Endothelial cell of umbilical vein (primary cell): ENCODE results near the gene AUTS2. TPM values are rescaled to one million over a fixed set of nuclear protein-coding genes. Genes with fewer than 3 reads are reported as not detected.

Experiments
- BruUV-seq: library from RNA; stranded (reverse); fragments of 400-500 nt; replicated peaks from 2 replicates; lab custom pipeline; 2021; lab: Mats Ljungman, UMichigan
- CTCF ChIA-PET: fragments of 300-600, 350-600 bp; sonication (Branson Sonifier 250); formaldehyde crosslinking; loops from one replicate; lab custom pipeline; 2021; ENCODE audit warnings: antibody characterized with exemption, inconsistent platforms; lab: Charles Lee
- POLR2A ChIA-PET: fragments of 300-600, 350-600 bp; sonication (Branson Sonifier 250); formaldehyde crosslinking; loops from one replicate; lab custom pipeline; 2021; ENCODE audit warnings: antibody characterized with exemption, inconsistent platforms; lab: Charles Lee
- DNase-seq: peaks from one replicate; pipeline ENCODE4 v3.0.0-alpha.2; 2011; ENCODE audit warnings: low read depth, low spot score
- FAIRE-seq: peaks from 2 replicates; lab custom pipeline; 2011; peaks lifted over from hg19 to GRCh38; lab: Jason Lieb, UNC
- H2AFZ ChIP-seq: 2 replicates; pipeline ENCODE4 v1.6.0; 2012; ENCODE audit warnings: low read depth, low read length, control low read depth, inconsistent platforms
- H3K27ac ChIP-seq: 2 replicates; pipeline ENCODE4 v1.5.1; 2011; ENCODE audit warnings: low read depth, mild to moderate bottlenecking, control low read depth, low read length, moderate library complexity; ENCODE audit not compliant: insufficient read depth
- H3K27me3 ChIP-seq, 2 experiments: 2 replicates each; pipeline versions ENCODE4 v1.6.0 to v1.6.1; 2011; ENCODE audit warnings: low read length in 2 of 2, mixed read lengths in 1 of 2; ENCODE audit not compliant: control insufficient read depth in 2 of 2, insufficient read depth in 2 of 2
- H3K36me3 ChIP-seq, 2 experiments: 2 replicates in 1 of 2; 3 replicates in 1 of 2; pipeline ENCODE4 v1.5.1; 2011; ENCODE audit warnings: low read length in 2 of 2, mild to moderate bottlenecking in 1 of 2, moderate library complexity in 1 of 2; ENCODE audit not compliant: control insufficient read depth in 2 of 2, insufficient read depth in 2 of 2; ENCODE audit errors: extremely low read depth in 1 of 2
- H3K4me1 ChIP-seq: 3 replicates; pipeline ENCODE4 v1.5.1; 2011; ENCODE audit warnings: mild to moderate bottlenecking, low read length; ENCODE audit not compliant: control insufficient read depth, insufficient read depth; ENCODE audit errors: extremely low read depth
- H3K4me2 ChIP-seq: 2 replicates; pipeline ENCODE4 v1.6.1; 2011; ENCODE audit warnings: low read length, control low read depth, mixed read lengths; ENCODE audit not compliant: insufficient read depth
- H3K4me3 ChIP-seq, 3 experiments: fragments of 200-600 bp in 1 of 3; sonication (generic), shearing (Covaris generic) in 1 of 3; replicated peaks in 1 of 3; 2 replicates each; pipeline ENCODE4 v1.5.1; 2011 to 2016; ENCODE audit warnings: control low read depth in 3 of 3, low read length in 3 of 3, mild to moderate bottlenecking in 2 of 3, inconsistent platforms in 1 of 3, low read depth in 1 of 3, moderate library complexity in 1 of 3; ENCODE audit not compliant: insufficient read depth in 1 of 3
- H3K79me2 ChIP-seq: 2 replicates; pipeline ENCODE4 v1.6.0; 2012; ENCODE audit warnings: low read length, inconsistent platforms; ENCODE audit not compliant: control insufficient read depth, insufficient read depth
- H3K9ac ChIP-seq: replicated peaks from 2 replicates; pipeline ENCODE3; 2011; ENCODE audit warnings: low read length, control low read depth; ENCODE audit not compliant: insufficient read depth; ENCODE audit errors: extremely low read depth
- H3K9me1 ChIP-seq: replicated peaks from 3 replicates; pipeline ENCODE4 v1.6.0; 2011; ENCODE audit warnings: mild to moderate bottlenecking, low read length; ENCODE audit not compliant: control insufficient read depth, insufficient read depth; ENCODE audit errors: extremely low read depth
- H3K9me3 ChIP-seq: replicated peaks from 2 replicates; pipeline ENCODE4 v1.5.1; 2012; ENCODE audit warnings: low read length, inconsistent platforms; ENCODE audit not compliant: control insufficient read depth, insufficient read depth
- H4K20me1 ChIP-seq: replicated peaks from 2 replicates; pipeline ENCODE3; 2011; ENCODE audit warnings: mild to moderate bottlenecking, low read length; ENCODE audit not compliant: control insufficient read depth, insufficient read depth; ENCODE audit errors: extremely low read depth
- EZH2 ChIP-seq: IDR thresholded peaks from 2 replicates; pipeline ENCODE4 v1.6.1; 2012; ENCODE audit warnings: borderline replicate concordance, low read depth, mild to moderate bottlenecking, moderate library complexity, low read length, inconsistent platforms; ENCODE audit not compliant: severe bottlenecking
- FOS ChIP-seq: IDR thresholded peaks from 2 replicates; pipeline ENCODE4 v1.6.1; 2011; ENCODE audit warnings: mild to moderate bottlenecking, low read length, moderate library complexity, borderline replicate concordance; ENCODE audit not compliant: insufficient read depth
- GATA2 ChIP-seq: IDR thresholded peaks from 2 replicates; pipeline ENCODE4 v1.7.0; 2011; ENCODE audit warnings: low read depth, mild to moderate bottlenecking, moderate library complexity, mixed read lengths, low read length; ENCODE audit not compliant: insufficient read length, insufficient read depth
- JUN ChIP-seq: IDR thresholded peaks from 2 replicates; pipeline ENCODE4 v1.6.1; 2011; ENCODE audit warnings: borderline replicate concordance, low read depth; ENCODE audit not compliant: insufficient read length, insufficient read depth
- MYC ChIP-seq: IDR thresholded peaks from one replicate; pipeline ENCODE4 v1.6.1; 2011; ENCODE audit warnings: mild to moderate bottlenecking, low read depth, low read length
- POLR2A ChIP-seq: IDR thresholded peaks from 2 replicates; pipeline ENCODE4 v1.6.1; 2012; ENCODE audit warnings: low read depth, mild to moderate bottlenecking, control low read depth, low read length
- POLR2AphosphoS5 ChIP-seq: IDR thresholded peaks from 2 replicates; pipeline ENCODE4 v1.6.1; 2012; ENCODE audit warnings: low read depth, mild to moderate bottlenecking, control low read depth, low read length, moderate library complexity; ENCODE audit not compliant: insufficient read depth
- dilution Hi-C: fragments of 300-500 bp; cut with MboI; formaldehyde crosslinking; loops from one replicate; pipeline ENCODE4 v1.15.0; 2019; ENCODE audit warnings: low sequenced_read_pairs; ENCODE audit not compliant: extremely low pct_ligation_motif_present
- intact Hi-C: fragments of 100-400 bp; cut with micrococcal nuclease; formaldehyde crosslinking; loops from one replicate; pipeline ENCODE4 v1.10.0; 2022
- polyA plus RNA-seq, 4 experiments: library from polyadenylated mRNA; depleted of rRNA in 3 of 4; stranded (reverse) in 3 of 4; unstranded in 1 of 4; fragments of >200 nt; gene quantifications; 2 replicates each; pipeline versions ENCODE4 v1.2.1 to v1.2.3, GENCODE V29; 2011 to 2012; ENCODE audit warnings: missing spikeins in 1 of 4
- total RNA-seq: library from RNA; stranded (reverse); gene quantifications from 2 replicates; pipeline ENCODE4 v1.2.3, GENCODE V29; 2021
- TF ChIP-seq, protein P1 (sequence below), 2 donors: IDR thresholded peaks; 1 replicate in 1 of 2; 2 replicates in 1 of 2; pipeline ENCODE4 v1.5.1; 2011; ENCODE audit warnings: low read length in 2 of 2, mild to moderate bottlenecking in 2 of 2, moderate library complexity in 2 of 2, control low read depth in 1 of 2, inconsistent platforms in 1 of 2, low read depth in 1 of 2; ENCODE audit not compliant: insufficient read depth in 1 of 2; ENCODE audit errors: extremely low read depth in 1 of 2
- TF ChIP-seq, protein P2 (sequence below): IDR thresholded peaks from 2 replicates; pipeline ENCODE4 v1.6.1; 2011; ENCODE audit not compliant: insufficient read depth, insufficient read length

AUTS2 gene
- total and polyA plus RNA-seq, 2 donors (not counting 3 experiments of a cell fraction or from before 2014, with no cell fraction given): 0.59 to 8.0 TPM

DNA sequence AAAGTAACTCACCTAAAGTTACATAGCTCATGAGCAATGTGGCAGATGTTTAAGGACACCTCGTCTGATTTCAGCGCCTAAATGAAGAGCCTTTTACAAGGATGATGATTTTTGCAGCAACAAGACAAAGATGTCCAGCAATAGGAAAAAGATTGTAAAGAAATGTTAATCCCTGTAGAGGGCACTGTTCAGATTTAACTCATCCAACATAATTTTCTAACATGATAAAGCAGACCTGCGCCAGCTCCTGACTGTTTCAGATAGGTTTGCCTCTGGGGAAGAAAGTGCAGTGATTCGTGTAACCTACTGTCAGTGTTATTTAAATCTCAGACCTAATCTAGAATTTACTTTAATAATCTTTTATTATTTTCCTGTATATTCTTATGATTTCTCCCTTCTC, 595.2 kb downstream of the AUTS2 start:
- no peak for TF ChIP-seq MYC
- FAIRE-seq (no peak), DNase-seq (no peak)
- Histone ChIP-seq H3K9ac (no peak overlapping the region), H3K4me2 (no peak overlapping the region), H3K27ac (no peak overlapping the region), H2AFZ (no peak overlapping the region), H3K4me3 (no peak overlapping the region), H3K27me3 (no peaks in the 10 kb centered on the region), H3K36me3 (no peaks in the 10 kb centered on the region), H3K4me1 (no peaks in the 10 kb centered on the region), H4K20me1 (no peaks in the 10 kb centered on the region), H3K9me1 (no peaks in the 10 kb centered on the region), H3K79me2 (no peaks in the 10 kb centered on the region), H3K9me3 (no peaks in the 10 kb centered on the region)
- ChIA-PET CTCF (no interaction called here), POLR2A (no interaction called here)
- BruUV-seq: no TSS peak
- dilution Hi-C loops (no loop called here), intact Hi-C loops (loop anchor here (10.0 kb wide), 1 partner anchor 501 kb away; no protein-coding TSS in a partner anchor)

DNA sequence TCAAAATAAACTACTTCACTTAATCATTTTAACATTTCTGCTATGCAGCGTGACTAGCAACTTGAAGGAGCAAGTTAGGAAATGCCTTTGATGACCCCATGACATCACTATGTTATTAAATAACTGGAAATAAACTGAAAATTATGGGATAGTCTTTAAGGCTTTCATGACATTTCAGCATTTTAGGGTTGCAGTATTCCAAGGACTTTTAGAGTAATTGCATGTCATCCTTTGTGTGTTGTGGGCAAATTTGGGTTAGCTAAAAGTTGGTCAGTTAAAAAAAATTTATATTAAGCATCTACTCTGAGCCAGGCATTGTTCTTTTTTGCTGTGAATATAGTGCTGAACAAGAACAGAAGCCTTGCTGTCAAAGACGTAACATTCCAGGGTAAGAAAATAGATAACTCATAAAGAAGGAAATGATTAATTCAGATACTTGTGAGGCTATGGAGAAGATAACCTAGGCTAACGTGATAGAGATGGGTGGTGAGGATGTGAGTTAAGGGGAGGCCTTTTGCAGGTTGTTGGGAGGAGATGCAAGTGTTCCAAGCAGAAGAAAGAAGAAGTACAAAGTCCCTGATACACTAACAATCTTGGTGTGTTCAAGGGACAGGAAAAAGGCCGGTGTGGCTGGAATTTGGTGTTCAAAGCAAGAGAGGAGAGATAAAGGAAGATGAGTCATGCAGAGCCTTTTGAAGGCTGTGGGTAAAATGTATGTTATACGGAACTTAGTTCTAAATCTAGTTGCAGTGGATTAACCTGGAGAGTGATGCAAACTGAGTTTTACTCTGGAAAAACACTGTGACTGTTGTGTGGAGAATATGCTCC, 610.2 kb downstream of the AUTS2 start:
- intact Hi-C loops: no loop called here
- TF ChIP-seq EZH2 (no peak), JUN (no peak), POLR2AphosphoS5 (no peak), FOS (no peak), GATA2 (no peak), POLR2A (no peak), MYC (no peak)
- TF ChIP-seq, protein P1, sequence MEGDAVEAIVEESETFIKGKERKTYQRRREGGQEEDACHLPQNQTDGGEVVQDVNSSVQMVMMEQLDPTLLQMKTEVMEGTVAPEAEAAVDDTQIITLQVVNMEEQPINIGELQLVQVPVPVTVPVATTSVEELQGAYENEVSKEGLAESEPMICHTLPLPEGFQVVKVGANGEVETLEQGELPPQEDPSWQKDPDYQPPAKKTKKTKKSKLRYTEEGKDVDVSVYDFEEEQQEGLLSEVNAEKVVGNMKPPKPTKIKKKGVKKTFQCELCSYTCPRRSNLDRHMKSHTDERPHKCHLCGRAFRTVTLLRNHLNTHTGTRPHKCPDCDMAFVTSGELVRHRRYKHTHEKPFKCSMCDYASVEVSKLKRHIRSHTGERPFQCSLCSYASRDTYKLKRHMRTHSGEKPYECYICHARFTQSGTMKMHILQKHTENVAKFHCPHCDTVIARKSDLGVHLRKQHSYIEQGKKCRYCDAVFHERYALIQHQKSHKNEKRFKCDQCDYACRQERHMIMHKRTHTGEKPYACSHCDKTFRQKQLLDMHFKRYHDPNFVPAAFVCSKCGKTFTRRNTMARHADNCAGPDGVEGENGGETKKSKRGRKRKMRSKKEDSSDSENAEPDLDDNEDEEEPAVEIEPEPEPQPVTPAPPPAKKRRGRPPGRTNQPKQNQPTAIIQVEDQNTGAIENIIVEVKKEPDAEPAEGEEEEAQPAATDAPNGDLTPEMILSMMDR (IDR thresholded peaks at IDR 0.05; ENCODE audit: extremely low read depth in 1 of 2, insufficient read depth in 1 of 2, low read depth in 1 of 2, low read length in 2 of 2): no peak
- TF ChIP-seq, protein P2, sequence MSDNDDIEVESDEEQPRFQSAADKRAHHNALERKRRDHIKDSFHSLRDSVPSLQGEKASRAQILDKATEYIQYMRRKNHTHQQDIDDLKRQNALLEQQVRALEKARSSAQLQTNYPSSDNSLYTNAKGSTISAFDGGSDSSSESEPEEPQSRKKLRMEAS: no peak
- ChIA-PET POLR2A (no interaction called here), CTCF (no interaction called here)
- H4K20me1 ChIP-seq: no peaks in the 10 kb centered on the region
- no peak overlapping the region for H3K27ac ChIP-seq
- no peaks in the 10 kb centered on the region for H3K36me3 ChIP-seq
- H2AFZ ChIP-seq: no peak overlapping the region
- H3K27me3 ChIP-seq: no peaks in the 10 kb centered on the region
- H3K4me3 ChIP-seq: no peak overlapping the region
- no peaks in the 10 kb centered on the region for H3K9me1 ChIP-seq
- H3K9ac ChIP-seq: no peak overlapping the region
- BruUV-seq: no TSS peak
- no peaks in the 10 kb centered on the region for H3K9me3 ChIP-seq
- no peaks in the 10 kb centered on the region for H3K4me1 ChIP-seq
- H3K4me2 ChIP-seq: no peak overlapping the region
- DNase-seq: no peak
- H3K79me2 ChIP-seq: no peaks in the 10 kb centered on the region
- dilution Hi-C loops: no loop called here
- FAIRE-seq: no peak
